Left renal cortex interstitium (tissue), 4 donors: Measurements from ENCODE around the gene PPFIA3. TPM values are rescaled to one million over a fixed set of nuclear protein-coding genes. Genes with fewer than 3 reads are reported as not detected.
A peak's percentile ranks its signal among the peaks of the same experiment; 100 is the strongest.
"Not testable (repeated sequence)": the region's sequence is repeated elsewhere in the genome, so short reads cannot be mapped to it uniquely, and the experiment has no call there.

Source experiments
- DNase-seq, 4 donors: peaks; one replicate each; pipeline ENCODE4 v3.0.0-alpha.2; 2013; ENCODE audit warnings: low read depth in 4 of 4, low spot score in 2 of 4, missing footprints in 1 of 4
- polyA plus RNA-seq, 4 donors: library from polyadenylated mRNA; unstranded; fragments of 120-200 nt; gene quantifications; one replicate each; pipeline ENCODE4 v1.2.1, GENCODE V29; 2013; ENCODE audit not compliant: insufficient read length in 4 of 4

PPFIA3 gene
- polyA plus RNA-seq, 4 donors: 4.5 to 11.1 (median 8.7) TPM

DNA sequence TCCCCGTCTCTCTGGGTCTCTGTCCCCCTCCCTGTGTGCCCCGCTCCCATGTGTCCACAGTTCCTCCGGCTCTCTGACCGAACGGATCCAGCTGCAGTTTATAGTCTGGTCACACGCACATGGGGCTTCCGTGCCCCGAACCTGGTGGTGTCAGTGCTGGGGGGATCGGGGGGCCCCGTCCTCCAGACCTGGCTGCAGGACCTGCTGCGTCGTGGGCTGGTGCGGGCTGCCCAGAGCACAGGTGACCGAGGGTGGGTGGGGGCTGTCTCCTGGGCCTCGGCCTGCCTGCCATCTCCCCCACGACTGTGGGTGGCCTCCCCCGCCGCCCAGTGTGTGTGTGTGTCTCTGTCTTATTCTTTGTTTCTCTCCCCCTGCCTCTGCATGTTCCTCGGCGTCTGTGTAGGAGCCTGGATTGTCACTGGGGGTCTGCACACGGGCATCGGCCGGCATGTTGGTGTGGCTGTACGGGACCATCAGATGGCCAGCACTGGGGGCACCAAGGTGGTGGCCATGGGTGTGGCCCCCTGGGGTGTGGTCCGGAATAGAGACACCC is 48.6 kb downstream of the PPFIA3 start:
- DNase-seq: no peak

DNA sequence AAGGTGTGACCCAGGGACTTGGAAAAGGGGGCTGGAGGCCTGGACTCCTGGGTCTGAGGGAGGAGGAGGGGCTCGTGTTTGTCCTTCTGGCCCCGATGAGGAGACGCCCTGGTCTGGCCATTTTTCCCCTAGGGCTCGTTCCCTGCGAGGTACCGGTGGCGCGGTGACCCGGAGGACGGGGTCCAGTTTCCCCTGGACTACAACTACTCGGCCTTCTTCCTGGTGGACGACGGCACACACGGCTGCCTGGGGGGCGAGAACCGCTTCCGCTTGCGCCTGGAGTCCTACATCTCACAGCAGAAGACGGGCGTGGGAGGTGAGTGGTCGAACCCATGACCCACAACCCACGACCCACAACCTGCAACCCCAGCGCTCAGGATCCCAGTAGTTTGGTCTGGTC is 49.1 kb downstream of the PPFIA3 start:
- DNase-seq: no peak

DNA sequence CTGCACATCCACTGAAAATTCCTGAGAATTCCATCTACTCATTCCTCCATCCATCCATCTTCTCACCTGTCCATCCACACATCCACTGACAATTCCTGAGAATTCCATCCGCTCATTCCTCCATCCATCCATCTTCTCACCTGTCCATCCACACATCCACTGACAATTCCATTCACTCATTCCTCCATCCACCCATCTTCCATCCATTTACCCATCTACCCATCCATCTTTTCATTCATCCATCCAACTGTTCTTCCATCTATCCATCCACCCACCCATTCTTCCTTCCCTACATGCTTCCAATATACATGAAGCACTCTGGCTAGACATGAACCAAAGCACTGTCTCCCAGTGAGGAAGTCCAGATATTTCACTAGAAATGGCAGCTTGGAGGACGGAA is 53.9 kb downstream of the PPFIA3 start:
- DNase-seq: no peak

DNA sequence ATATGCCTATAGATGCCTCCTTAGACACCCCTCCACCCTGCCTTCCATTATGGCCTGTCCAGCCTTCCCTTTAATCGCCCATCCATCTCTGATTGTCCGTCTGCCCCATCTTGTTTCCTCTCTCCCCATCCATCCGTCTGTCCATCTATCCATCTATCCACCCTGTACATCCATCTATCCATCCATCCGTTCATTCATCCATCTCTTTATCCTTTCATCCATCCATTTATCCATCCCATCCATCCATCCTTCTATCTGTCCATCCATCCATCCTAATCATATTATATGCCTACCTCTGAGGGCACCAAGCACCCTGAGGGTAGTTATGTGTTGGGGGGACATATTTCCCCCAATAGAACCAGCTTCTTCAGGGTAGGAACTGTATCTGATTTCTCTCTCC is 61.3 kb downstream of the PPFIA3 start:
- DNase-seq: no peak

DNA sequence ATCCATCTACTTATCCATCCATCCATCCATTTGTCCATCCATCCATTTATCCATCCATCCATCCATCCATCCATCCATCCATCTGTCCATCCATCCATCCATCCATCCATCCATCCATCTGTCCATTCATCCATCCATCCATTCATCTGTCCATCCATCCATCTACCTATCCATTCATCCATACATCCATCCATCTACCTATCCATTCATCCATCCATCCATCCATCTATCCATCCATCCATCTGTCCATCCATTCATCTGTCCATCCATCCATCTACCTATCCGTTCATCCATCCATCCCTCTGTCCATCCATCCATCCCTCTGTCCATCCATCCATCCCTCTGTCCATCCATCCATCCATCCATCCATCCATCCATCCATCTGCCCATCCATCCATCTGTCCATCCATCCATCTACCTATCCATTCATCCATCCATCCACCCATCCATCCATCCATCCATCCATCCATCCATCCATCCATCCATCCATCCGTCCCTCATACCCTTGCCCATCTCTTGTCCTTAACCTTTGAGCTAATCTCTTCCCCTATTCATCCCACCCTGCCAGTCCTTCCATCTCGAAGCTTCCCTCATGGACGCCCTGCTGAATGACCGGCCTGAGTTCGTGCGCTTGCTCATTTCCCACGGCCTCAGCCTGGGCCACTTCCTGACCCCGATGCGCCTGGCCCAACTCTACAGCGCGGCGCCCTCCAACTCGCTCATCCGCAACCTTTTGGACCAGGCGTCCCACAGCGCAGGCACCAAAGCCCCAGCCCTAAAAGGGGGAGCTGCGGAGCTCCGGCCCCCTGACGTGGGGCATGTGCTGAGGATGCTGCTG is 62.9 kb downstream of the PPFIA3 start:
- not testable (repeated sequence) for DNase-seq

DNA sequence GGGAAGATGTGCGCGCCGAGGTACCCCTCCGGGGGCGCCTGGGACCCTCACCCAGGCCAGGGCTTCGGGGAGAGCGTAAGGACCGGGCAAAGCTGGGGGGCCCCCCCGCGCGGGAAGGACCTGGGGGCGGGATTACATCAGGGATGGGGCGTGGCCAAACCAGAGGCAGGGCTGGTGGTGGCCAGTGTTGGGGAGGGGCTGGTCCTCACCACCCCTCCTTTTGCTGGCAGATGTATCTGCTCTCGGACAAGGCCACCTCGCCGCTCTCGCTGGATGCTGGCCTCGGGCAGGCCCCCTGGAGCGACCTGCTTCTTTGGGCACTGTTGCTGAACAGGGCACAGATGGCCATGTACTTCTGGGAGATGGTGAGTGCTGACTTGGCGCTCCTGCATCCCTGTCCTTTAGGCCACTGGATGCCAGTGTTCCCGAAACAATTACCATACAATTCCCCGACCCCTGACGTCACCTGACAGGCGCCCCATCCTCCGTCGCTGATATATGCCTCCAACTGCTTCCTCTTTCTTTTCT is 63.6 kb downstream of the PPFIA3 start:
- DNase-seq: no peak

DNA sequence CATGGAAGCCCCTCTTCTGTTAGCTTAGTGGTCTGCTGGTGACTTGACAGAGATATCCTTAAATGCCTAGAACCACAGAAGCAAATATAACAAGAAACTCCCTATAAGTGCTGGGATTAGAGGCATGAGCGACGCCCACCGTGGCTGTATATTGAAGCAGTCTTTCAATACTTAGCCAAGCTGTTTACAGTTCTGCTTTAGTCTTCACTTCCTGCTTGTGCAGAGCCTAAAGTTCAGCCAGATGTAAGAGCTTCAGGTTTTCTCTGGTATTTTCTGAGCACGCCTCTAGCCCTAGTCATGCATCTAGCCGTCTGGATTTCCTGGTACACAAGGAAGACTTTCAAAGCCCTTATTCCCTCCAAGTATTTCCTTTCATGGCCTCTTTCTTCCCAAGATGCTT is 66.8 kb downstream of the PPFIA3 start:
- DNase-seq: no peak

DNA sequence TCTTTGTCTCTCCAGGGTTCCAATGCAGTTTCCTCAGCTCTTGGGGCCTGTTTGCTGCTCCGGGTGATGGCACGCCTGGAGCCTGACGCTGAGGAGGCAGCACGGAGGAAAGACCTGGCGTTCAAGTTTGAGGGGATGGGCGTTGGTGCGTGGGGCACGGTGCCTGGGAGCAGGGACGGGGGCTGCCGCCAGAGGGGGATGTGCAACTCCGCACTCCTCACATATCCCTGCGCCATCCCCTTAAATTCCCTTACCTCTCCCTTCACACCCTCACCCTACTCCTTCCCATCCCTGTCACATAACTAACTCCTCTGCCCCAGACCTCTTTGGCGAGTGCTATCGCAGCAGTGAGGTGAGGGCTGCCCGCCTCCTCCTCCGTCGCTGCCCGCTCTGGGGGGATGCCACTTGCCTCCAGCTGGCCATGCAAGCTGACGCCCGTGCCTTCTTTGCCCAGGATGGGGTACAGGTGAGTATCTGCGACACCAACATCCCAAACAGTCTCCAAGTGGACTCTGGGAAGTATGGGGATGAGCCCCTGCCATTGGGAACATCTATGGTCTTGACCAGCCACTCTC is 69.4 kb downstream of the PPFIA3 start:
- no peak for DNase-seq

DNA sequence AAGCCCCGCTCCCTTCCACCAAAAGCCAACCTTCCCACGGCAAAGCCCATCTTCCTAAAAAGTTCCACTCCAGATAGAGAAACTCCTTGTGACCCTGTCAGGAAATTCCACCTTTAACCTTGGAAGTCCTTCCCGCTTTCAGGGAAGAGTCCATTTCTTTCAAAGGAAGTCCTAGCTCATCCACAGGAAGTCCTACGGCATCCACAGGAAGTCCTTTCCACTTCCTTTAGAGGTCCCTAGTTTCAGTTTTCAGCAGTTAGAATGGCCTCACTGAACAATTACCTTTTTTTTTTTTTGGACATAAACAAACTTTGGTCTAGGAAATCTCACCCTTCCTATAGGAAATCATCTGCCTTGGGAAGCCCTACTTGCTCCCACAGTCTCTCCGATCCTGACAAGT is 69.9 kb downstream of the PPFIA3 start:
- no peak for DNase-seq

DNA sequence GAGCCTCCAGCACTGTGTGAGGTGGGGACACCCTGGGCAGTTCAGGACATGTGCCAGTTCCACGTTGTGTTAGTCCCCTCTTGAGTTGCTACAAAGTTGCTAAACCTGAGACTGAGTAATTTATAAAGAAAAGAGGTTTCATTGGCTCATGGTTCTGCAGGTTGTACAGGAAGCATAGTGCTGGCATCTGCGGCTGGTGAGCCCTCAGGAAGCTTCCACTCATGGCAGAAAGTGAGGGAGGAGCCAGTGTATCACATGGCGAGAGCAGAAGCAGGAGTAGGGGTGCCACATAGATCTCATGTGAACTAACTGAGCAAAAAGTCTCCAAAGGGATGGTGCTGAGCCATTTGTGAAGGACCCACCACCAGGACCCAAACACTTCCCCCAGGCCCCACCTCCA is 71.4 kb downstream of the PPFIA3 start:
- no peak for DNase-seq

DNA sequence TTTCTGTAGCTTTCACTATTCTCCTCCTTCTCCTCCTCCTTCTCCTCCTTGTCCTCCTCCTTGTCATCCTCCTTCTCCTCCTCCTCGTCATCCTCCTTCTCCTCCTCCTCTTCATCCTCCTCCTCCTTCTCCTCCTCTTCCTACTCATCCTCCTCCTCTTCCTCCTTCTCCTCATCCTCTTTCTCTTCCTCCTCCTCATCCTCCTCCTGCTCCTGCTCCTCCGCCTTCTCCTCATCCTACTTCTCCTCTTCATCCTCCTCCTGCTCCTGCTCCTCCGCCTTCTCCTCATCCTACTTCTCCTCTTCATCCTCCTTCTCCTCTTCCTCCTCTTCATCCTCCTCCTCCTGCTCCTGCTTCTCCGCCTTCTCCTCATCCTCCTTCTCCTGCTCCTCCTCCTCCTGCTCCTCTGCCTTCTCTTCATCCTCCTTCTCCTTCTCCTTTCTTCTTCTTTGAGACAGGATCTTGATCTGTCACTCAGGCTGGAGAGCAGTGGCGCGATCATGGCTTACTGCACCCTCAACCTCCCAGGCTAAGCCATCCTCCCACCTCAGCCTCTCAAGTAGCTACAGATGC is 74.6 kb downstream of the PPFIA3 start:
- no peak for DNase-seq

DNA sequence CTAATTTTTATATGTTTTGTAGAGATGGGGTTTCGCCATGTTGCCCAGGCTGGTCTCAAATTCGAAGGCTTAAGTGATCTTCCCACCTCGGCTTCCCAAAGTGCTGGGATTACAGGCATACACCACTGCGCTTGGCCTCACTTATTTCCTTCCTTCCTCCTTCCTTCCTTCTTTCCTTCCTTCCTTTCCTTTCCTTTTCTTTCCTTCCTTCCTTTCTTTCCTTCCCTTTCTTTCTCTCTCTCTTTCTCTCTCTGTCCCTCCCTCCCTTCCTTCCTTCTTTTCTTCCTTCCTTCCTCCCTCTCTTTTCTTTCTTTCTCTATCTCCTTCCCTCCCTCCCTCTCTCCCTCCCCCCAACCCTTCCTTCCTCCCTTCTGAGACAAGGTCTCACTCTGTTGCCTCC is 75.1 kb downstream of the PPFIA3 start:
- DNase-seq: no peak

DNA sequence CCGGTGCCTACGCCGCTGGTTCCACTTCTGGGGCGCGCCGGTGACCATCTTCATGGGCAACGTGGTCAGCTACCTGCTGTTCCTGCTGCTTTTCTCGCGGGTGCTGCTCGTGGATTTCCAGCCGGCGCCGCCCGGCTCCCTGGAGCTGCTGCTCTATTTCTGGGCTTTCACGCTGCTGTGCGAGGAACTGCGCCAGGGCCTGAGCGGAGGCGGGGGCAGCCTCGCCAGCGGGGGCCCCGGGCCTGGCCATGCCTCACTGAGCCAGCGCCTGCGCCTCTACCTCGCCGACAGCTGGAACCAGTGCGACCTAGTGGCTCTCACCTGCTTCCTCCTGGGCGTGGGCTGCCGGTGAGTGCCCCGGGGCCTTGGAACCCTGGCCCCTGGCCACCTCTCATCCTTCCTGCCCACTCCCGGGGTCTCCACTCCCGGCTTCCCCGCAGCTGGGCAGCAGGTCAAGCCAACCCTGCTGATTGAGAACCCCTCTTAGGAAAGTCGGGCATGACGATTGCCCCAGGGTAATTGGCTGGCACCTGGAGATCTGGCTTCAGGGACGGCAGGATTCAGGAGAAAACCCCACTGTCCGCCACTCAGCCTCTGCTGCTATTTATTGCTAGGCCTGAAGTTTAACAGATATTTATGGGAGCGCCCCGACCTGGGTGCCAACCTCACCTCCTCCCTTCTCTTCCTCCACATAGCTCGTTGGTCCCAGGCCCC is 77.3 kb downstream of the PPFIA3 start:
- DNase-seq: peak in 1 of 4 donors; percentile 46

DNA sequence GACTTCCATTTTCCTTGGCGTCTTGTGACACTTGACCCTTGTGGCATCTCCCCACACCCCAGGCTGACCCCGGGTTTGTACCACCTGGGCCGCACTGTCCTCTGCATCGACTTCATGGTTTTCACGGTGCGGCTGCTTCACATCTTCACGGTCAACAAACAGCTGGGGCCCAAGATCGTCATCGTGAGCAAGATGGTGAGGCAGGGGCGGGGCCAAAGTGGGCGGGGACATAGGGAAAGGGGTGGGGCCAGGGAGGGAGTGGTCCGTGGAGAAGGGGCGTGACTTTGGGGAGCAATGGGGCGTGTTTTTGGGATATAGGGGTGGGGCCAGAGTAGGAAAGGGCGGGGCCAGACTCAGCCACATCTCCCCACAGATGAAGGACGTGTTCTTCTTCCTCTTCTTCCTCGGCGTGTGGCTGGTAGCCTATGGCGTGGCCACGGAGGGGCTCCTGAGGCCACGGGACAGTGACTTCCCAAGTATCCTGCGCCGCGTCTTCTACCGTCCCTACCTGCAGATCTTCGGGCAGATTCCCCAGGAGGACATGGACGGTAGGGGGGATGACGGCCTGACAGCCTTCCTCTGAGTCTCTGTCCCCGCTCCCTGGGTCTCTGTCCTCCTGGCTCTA is 81.0 kb downstream of the PPFIA3 start:
- DNase-seq: no peak

Other genes starting within 250 kb of the PPFIA3 start
- gene PPP1R15A, start 247.1 kb upstream of the PPFIA3 start, polyA plus RNA-seq: 10 to 100 TPM; 29.7 to 52.6 (median 33.7) TPM
- gene TULP2, start 220.8 kb upstream of the PPFIA3 start, polyA plus RNA-seq: 1 to 10 TPM in 1 of 4 donors, under 1 TPM in 3; 0.46 to 1.3 (median 0.64) TPM
- gene NUCB1, start 219.2 kb upstream of the PPFIA3 start, polyA plus RNA-seq: 100 to 1,000 TPM; 249 to 328 (median 311) TPM
- gene DHDH, start 185.8 kb upstream of the PPFIA3 start, polyA plus RNA-seq: 10 to 100 TPM in 1 of 4 donors, 1 to 10 TPM in 3; 6.0 to 10.3 (median 8.2) TPM
- 10 to 100 TPM; 58.1 to 90.7 (median 76.4) TPM for gene BAX, start 164.7 kb upstream of the PPFIA3 start, polyA plus RNA-seq
- gene FTL, start 154.2 kb upstream of the PPFIA3 start, polyA plus RNA-seq: 1,000 to 10,000 TPM; 2,498 to 2,845 (median 2,570) TPM
- 10 to 100 TPM; 35.9 to 53.8 (median 48.2) TPM for gene GYS1, start 126.2 kb upstream of the PPFIA3 start, polyA plus RNA-seq
- gene RUVBL2, start 125.7 kb upstream of the PPFIA3 start, polyA plus RNA-seq: 100 to 1,000 TPM in 2 of 4 donors, 10 to 100 TPM in 2; 86.0 to 106 (median 95.6) TPM
- under 1 TPM in 2 of 4 donors, not detected in 2; 0.31 to 0.35 TPM for gene LHB, start 102.5 kb upstream of the PPFIA3 start, polyA plus RNA-seq
- gene CGB3, start 95.2 kb upstream of the PPFIA3 start, polyA plus RNA-seq: under 1 TPM in 1 of 4 donors, not detected in 3; 0.16 TPM
- gene CGB2, start 87.7 kb upstream of the PPFIA3 start, polyA plus RNA-seq: under 1 TPM in 1 of 4 donors, not detected in 3; 0.28 TPM
- gene CGB1, start 82.6 kb upstream of the PPFIA3 start, polyA plus RNA-seq: not detected
- gene CGB5, start 75.7 kb upstream of the PPFIA3 start, polyA plus RNA-seq: not detected
- gene CGB8, start 70.4 kb upstream of the PPFIA3 start, polyA plus RNA-seq: under 1 TPM in 1 of 4 donors, not detected in 3; 0.32 TPM
- 1 to 10 TPM in 2 of 4 donors, under 1 TPM in 2; 0.59 to 2.8 (median 1.1) TPM for gene CGB7, start 61.8 kb upstream of the PPFIA3 start, polyA plus RNA-seq
- gene NTF4, start 54.7 kb upstream of the PPFIA3 start, polyA plus RNA-seq: 1 to 10 TPM; 3.9 to 4.5 (median 4.5) TPM
- gene KCNA7, start 46.8 kb upstream of the PPFIA3 start, polyA plus RNA-seq: under 1 TPM; 0.03 to 0.17 (median 0.07) TPM
- gene SNRNP70, start 34.1 kb upstream of the PPFIA3 start, polyA plus RNA-seq: 100 to 1,000 TPM; 260 to 418 (median 347) TPM
- 10 to 100 TPM in 1 of 4 donors, 1 to 10 TPM in 3; 5.4 to 13.2 (median 8.8) TPM for gene LIN7B, start 5.2 kb upstream of the PPFIA3 start, polyA plus RNA-seq
- 1 to 10 TPM in 1 of 4 donors, under 1 TPM in 3; 0.73 to 1.1 (median 0.80) TPM for gene C19orf73, start 401 bp upstream of the PPFIA3 start, polyA plus RNA-seq
- gene HRC, start 35.9 kb downstream of the PPFIA3 start, polyA plus RNA-seq: 10 to 100 TPM; 25.2 to 38.8 (median 33.8) TPM
- gene TRPM4, start 38.2 kb downstream of the PPFIA3 start, polyA plus RNA-seq: 10 to 100 TPM; 22.1 to 48.0 (median 35.9) TPM
- gene SLC6A16, start 205.6 kb downstream of the PPFIA3 start, polyA plus RNA-seq: 1 to 10 TPM; 1.8 to 6.5 (median 3.2) TPM
- 10 to 100 TPM; 36.2 to 40.7 (median 37.5) TPM for gene CD37, start 215.9 kb downstream of the PPFIA3 start, polyA plus RNA-seq
- 100 to 1,000 TPM in 2 of 4 donors, 10 to 100 TPM in 2; 88.4 to 122 (median 107) TPM for gene TEAD2, start 242.9 kb downstream of the PPFIA3 start, polyA plus RNA-seq
- gene DKKL1, start 244.3 kb downstream of the PPFIA3 start, polyA plus RNA-seq: 1 to 10 TPM; 4.5 to 6.4 (median 5.8) TPM